Osteoblast (primary cell): ENCODE measurements around the gene MYH7B. TPM values are rescaled to one million over a fixed set of nuclear protein-coding genes. Genes with fewer than 3 reads are reported as not detected.

ENCODE experiments used
- DNase-seq: peaks from one replicate; pipeline ENCODE4 v3.0.0; 2011; ENCODE audit warnings: low spot score, mixed read lengths; ENCODE audit not compliant: insufficient read length; ENCODE audit errors: missing footprints
- H2AFZ ChIP-seq: 2 replicates; pipeline ENCODE4 v1.6.0; 2011; ENCODE audit warnings: mild to moderate bottlenecking, low read length
- H3K27ac ChIP-seq: 2 replicates; pipeline ENCODE4 v1.5.1; 2011; ENCODE audit warnings: mild to moderate bottlenecking, low read depth, low read length, moderate library complexity
- H3K27me3 ChIP-seq: 2 replicates; pipeline ENCODE4 v1.6.0; 2012; ENCODE audit warnings: mild to moderate bottlenecking, control low read depth, inconsistent platforms, low read length, moderate library complexity; ENCODE audit not compliant: insufficient read depth
- H3K36me3 ChIP-seq: 2 replicates; pipeline ENCODE4 v1.5.1; 2011; ENCODE audit warnings: mild to moderate bottlenecking, low read length, control low read depth, moderate library complexity; ENCODE audit not compliant: insufficient read depth
- H3K4me1 ChIP-seq: 2 replicates; pipeline ENCODE4 v1.5.1; 2011; ENCODE audit warnings: mild to moderate bottlenecking, low read length, control low read depth, moderate library complexity; ENCODE audit not compliant: insufficient read depth
- H3K4me2 ChIP-seq: 2 replicates; pipeline ENCODE4 v1.6.0; 2011; ENCODE audit warnings: mild to moderate bottlenecking, low read length; ENCODE audit not compliant: insufficient read depth
- H3K4me3 ChIP-seq: fragments of 200-600 bp; sonication (generic); 3 replicates; pipeline ENCODE4 v1.5.1; 2012; ENCODE audit warnings: mild to moderate bottlenecking, low read length, inconsistent platforms; ENCODE audit not compliant: insufficient read depth
- H3K79me2 ChIP-seq: 2 replicates; pipeline ENCODE4 v1.6.0; 2012; ENCODE audit warnings: mild to moderate bottlenecking, low read length, control low read depth, inconsistent platforms; ENCODE audit not compliant: insufficient read depth
- H3K9me3 ChIP-seq: 2 replicates; pipeline ENCODE4 v1.5.1; 2011; ENCODE audit warnings: low read depth, low read length, control low read depth
- H4K20me1 ChIP-seq: 2 replicates; pipeline ENCODE4 v1.6.0; 2012; ENCODE audit warnings: mild to moderate bottlenecking, low read length, control low read depth; ENCODE audit not compliant: insufficient read depth
- CTCF ChIP-seq: IDR thresholded peaks from 2 replicates; pipeline ENCODE4 v1.5.1; 2011; ENCODE audit warnings: mild to moderate bottlenecking, low read depth, low read length, moderate library complexity; ENCODE audit errors: extremely low read depth
- total RNA-seq: library from RNA; depleted of rRNA; stranded (reverse); fragments of >200 nt; gene quantifications from 2 replicates; pipeline ENCODE4 v1.2.3, GENCODE V29; 2012

MYH7B gene
- total RNA-seq, 1 donor = 0.36 TPM

- DNase-seq = no peak
- no peak overlapping the region for H3K4me3 ChIP-seq
- no peaks in the 10 kb centered on the region for H3K27me3 ChIP-seq
- H3K79me2 ChIP-seq = peaks cover 27% of the 10 kb centered on the region
- H3K9me3 ChIP-seq = no peaks in the 10 kb centered on the region
- peaks cover 17% of the 10 kb centered on the region for H3K4me1 ChIP-seq
- H3K27ac ChIP-seq = no peak overlapping the region
- peak overlapping the region; percentile 97 for H2AFZ ChIP-seq
- no peak overlapping the region for H3K4me2 ChIP-seq
- TF ChIP-seq CTCF = no peak
- no peaks in the 10 kb centered on the region for H3K36me3 ChIP-seq
- H4K20me1 ChIP-seq = no peaks in the 10 kb centered on the region
These were observed 1.2 kb downstream of the MYH7B start for GRCh38 chr20:34956751-34957472.

- no peak for TF ChIP-seq CTCF
- Histone ChIP-seq H3K79me2 (no peaks in the 10 kb centered on the region), H3K27me3 (no peaks in the 10 kb centered on the region), H3K4me3 (no peak overlapping the region), H3K4me1 (no peaks in the 10 kb centered on the region), H3K36me3 (no peaks in the 10 kb centered on the region), H4K20me1 (no peaks in the 10 kb centered on the region), H3K27ac (no peak overlapping the region), H3K4me2 (no peak overlapping the region), H3K9me3 (no peaks in the 10 kb centered on the region), H2AFZ (no peak overlapping the region)
- DNase-seq = no peak
These were observed 8.8 kb downstream of the MYH7B start for GRCh38 chr20:34964486-34964885.

- no peak for TF ChIP-seq CTCF
- H3K27ac ChIP-seq = no peak overlapping the region
- H3K36me3 ChIP-seq = no peaks in the 10 kb centered on the region
- no peaks in the 10 kb centered on the region for H3K4me1 ChIP-seq
- H2AFZ ChIP-seq = no peak overlapping the region
- DNase-seq = no peak
- no peak overlapping the region for H3K4me2 ChIP-seq
- H3K27me3 ChIP-seq = no peaks in the 10 kb centered on the region
- H3K9me3 ChIP-seq = no peaks in the 10 kb centered on the region
- H4K20me1 ChIP-seq = no peaks in the 10 kb centered on the region
- H3K4me3 ChIP-seq = no peak overlapping the region
- no peaks in the 10 kb centered on the region for H3K79me2 ChIP-seq
These were observed 9.4 kb downstream of the MYH7B start for GRCh38 chr20:34965051-34965450.

GRCh38 chr20:34967421-34967820, 11.8 kb downstream of the MYH7B start:
- Histone ChIP-seq H3K4me1 (no peaks in the 10 kb centered on the region), H3K27me3 (peaks cover 4% of the 10 kb centered on the region), H3K36me3 (no peaks in the 10 kb centered on the region), H3K9me3 (no peaks in the 10 kb centered on the region), H3K4me2 (no peak overlapping the region), H3K79me2 (no peaks in the 10 kb centered on the region), H3K4me3 (no peak overlapping the region), H3K27ac (no peak overlapping the region), H2AFZ (no peak overlapping the region), H4K20me1 (no peaks in the 10 kb centered on the region)
- no peak for TF ChIP-seq CTCF
- no peak for DNase-seq
